ENCODE results near the gene FOXR1.

- TF ChIP-seq MAX (IDR thresholded peaks at IDR 0.05; ENCODE audit: insufficient read depth, insufficient read length) = no peak
- no peak for TF ChIP-seq POLR2A (IDR thresholded peaks at IDR 0.05; ENCODE audit: low read depth, low read length)
- no peak for TF ChIP-seq CTCF (IDR thresholded peaks at IDR 0.05; ENCODE audit: extremely low read depth in 1 of 2, insufficient read depth in 1 of 2, low read depth in 1 of 2, low read length in 2 of 2)
- TF ChIP-seq POLR2AphosphoS5 (IDR thresholded peaks at IDR 0.05; ENCODE audit: insufficient read depth, low read depth, low read length) = no peak
- no peak for TF ChIP-seq EZH2 (IDR thresholded peaks at IDR 0.05; ENCODE audit: borderline replicate concordance, low read depth, low read length, severe bottlenecking)
- TF ChIP-seq JUN (IDR thresholded peaks at IDR 0.05; ENCODE audit: borderline replicate concordance, insufficient read depth, insufficient read length, low read depth) = no peak
- TF ChIP-seq MYC (IDR thresholded peaks at IDR 0.05; ENCODE audit: low read depth, low read length) = no peak
- no peak for TF ChIP-seq GATA2 (IDR thresholded peaks at IDR 0.05; ENCODE audit: insufficient read depth, insufficient read length, low read depth, low read length)
- no peak for TF ChIP-seq FOS (IDR thresholded peaks at IDR 0.05; ENCODE audit: borderline replicate concordance, insufficient read depth, low read length)
These were observed 57.9 kb downstream of the FOXR1 start for GRCh38 chr11:119029340-119030028.

Data from endothelial cell of umbilical vein (primary cell).